SIG-M5 (cell line): ENCODE results near the gene NTM.

ENCODE experiments used
- DNase-seq: peaks from one replicate; lab custom pipeline; 2025; lab: John Stamatoyannopoulos, UW

The NTM gene

DNA sequence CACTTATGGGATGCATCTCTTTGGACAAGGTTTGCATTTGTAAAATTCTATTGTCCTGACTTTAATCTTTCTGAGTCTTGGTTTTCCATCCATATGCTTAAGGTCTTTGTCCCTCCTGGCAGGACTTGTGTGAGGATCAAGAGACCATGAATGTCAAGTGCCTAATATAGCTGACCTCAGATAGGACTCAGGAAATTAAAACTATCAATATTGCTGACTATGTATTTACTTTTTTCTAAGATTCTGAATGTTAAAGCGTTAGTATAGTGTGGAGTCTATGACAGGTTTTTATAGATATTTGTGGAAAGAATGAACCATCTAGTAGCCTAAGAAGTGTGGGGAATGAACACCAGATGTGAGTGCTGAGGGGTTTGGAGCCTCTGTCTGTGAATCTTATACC, 637.8 kb downstream of the NTM start:
- DNase-seq: no peak

DNA sequence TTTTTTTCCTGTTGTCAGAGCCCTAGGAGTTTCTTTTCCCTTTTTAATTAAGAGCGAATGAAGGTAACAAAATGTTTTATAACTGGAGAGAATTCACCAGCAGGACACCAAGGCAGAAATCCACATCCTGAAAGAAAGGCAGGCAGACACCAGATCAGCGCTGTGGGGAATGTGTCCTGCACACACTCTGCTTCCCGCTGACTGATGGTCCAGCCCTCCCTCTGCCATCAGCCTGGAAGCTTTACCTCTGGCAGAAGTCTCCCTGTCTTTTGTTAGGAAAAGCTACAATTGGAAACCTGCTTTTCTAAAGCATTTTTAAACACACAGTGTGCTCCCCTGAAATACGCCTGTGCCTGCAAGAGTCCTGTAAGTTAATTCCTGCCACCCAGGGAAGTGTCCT, 638.5 kb downstream of the NTM start:
- DNase-seq: no peak

DNA sequence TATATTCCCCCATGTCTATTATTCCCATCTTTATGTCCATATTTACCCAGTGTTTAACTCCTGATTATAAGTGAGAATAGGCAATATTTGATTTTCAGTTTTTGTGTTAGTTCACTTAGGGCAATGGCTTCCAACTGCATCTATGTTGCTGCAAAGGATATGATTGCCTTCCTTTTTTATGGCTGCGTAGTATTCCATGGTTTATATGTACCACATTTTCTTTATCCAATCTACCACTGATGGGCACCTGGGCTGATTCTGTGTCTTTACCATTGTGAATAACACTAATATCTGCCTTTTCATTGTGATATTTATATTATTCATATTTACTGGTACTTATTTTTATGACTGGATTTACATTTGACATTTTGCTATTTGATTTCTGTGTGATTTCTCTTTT, 649.6 kb downstream of the NTM start:
- DNase-seq: no peak

DNA sequence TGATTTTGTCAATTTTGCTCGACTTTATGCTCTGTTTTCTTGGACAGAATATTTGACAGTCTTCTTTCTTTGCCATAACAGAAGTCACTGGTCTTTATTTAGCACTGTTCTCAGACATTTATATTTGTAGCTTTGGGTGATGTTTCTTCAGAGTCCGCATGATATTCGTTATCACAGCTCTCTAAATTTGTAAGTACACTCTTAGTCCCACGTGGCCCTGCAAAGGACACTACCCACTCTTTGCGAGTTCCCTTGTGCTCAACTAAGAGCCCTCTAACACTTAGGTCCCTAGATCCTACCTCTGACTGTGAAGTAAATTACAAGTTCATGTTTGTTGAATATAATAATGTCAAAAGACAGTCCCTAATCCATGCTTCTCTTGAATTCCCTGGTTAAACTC, 651.9 kb downstream of the NTM start:
- no peak for DNase-seq

DNA sequence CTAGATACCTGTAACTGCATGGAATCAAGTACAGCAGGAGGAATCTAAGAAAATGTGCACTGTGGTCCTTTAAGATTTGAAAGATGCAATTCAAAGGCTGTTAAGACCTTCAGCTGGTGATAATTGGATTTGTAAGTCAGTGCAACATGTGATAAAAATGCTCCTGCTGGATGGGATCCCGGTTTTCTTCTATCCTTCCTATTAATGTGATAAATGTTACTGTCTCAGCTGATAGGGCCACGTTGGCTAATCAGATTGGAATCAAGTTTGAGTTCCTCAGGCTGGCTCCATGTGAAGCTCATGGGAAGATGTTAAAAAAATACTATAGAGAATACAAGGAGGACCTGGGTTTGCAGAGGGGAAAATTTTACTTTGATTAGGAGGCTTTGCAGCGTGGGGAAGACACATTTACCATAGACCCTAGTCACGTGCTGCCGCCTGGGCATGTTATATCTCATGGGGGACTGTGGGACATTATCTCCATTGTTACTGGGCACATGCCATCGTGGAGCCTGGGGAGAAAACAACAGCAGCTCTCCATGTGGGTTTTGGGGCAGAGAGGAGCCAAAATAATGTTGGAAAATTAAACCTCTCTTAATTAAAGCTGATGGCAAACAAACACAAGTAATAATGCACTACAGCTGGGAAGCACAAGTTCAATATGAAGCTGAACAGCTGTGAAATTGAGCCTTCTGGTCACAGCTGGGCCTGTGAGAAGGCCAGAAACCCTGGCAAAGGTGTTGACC, 652.5 kb downstream of the NTM start:
- no peak for DNase-seq

DNA sequence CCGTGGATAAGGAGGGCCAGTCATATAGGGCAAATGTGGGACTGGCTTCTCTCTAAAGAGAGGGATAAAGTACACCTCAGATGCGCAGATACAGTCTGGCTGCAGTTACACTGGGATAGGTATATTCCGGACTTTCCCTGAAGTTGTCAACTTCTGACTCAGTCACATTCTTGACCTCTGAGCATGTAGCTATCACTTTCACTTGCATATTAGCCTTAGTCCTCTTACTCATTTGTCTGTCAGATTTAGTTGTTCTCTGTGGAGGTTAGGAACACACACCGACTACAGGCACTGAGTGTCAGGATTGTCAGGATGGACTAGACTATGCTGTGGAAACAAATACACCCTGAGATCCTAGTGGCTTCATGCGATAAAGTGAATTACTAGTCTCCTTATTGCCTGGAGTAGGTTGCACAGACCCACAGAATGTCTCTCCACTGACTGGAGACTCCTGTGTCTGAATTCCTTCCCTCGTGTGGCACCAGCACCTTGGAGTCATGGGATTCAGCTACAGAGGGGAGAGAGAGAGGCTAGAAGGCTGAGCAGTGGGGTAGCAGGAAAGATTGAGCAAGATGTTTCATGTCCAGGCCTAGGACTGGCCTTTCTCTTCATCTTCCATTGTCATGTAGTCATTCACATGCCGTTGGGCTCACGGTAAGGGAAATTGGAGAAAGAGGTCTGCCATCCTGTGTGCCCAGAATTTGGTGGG, 654.3 kb downstream of the NTM start:
- DNase-seq: no peak

DNA sequence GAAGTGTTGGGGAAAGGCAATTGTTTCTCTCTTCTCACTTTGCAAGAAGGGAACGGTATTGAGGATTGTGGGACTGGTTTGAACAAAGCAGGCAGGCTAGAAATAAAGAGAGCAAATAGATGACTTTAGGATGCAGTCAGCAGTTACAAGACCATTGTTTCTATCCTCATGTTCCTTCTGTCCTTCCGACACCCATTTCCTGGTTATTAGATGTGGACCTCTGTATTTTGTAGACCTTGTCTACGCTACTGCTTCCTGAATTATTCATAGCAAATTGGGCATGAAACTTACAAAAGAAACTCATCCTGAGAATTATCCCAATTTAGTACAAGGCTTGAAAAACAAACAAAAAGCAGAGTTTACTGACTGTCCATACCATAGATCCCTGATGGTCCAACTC, 656.3 kb downstream of the NTM start:
- no peak for DNase-seq

DNA sequence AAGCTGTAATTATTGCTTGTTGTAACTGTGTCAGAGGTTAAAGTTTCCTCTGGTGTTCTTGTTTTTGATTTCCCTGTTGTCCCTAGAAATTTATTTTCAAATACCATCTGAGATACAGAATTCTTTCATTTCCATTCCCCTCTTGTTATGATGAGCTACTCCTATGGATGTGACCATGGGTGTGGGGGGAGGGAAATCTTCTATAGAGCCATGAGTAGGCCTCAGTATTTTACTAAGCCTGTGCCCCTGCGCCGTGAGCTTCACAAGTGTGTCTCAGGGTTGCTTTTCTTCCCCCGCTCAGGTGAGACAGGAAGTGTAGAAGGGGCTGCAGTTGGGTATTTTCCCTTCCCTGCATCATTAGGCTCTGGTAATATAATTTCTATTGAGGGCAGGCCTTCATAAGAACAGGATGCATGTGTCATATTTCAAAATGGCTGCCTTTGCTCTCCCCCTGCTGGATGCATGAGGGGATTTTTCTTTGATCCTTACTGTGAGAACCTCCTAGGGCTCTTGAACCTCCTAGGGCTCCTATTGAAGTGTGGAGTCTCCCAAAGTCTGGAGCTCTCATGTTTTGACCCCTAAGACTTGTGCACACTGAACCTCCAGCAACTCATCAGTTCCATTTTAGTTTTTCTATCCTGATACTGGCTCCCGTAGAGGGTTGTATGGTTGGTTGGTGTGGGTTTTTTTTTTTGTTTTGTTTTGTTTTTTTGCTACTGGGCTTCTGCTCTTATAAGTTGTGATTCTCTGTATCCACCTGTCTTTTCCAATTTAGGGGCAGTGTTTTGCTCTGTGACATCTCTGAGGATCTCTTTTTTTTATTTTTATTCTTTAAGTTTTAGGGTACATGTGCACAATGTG, 658.2 kb downstream of the NTM start:
- DNase-seq: no peak

DNA sequence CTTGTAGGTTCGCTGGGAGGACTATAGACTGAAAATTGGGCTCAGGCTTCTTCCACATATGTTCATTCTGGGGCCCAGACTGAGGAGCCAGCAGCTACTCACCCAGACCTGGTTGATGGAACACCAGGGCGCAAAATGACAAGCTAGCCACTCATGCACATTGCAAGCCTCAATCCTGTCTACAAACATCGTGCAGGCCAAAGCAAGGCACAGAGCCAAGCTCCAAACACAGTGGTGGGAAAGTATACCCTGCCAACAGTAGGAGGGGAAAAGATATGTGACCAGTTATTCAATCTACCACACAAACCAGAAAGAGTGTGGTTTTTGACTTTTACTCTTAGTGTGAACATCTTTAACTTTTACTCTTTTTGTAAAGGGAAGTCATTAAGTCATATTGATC, 660.5 kb downstream of the NTM start:
- no peak for DNase-seq

DNA sequence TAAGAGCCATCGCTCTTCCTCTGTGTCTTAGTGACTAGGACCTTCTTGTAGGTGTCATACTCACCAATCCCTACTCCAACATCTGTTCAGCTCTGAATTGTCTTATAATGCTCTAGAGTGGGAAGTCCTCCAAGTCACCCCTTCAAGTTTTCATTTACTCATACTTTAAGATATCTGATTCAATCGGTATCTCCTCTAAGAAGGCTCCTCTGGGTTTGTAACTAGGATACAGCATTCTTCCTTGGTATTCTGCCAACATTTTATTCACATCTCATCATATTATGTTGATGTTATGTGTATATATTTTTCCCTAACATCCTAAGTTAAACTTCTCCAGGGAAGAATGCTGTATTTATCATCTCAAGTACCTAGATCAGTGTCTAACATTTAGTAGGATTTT, 662.1 kb downstream of the NTM start:
- no peak for DNase-seq

DNA sequence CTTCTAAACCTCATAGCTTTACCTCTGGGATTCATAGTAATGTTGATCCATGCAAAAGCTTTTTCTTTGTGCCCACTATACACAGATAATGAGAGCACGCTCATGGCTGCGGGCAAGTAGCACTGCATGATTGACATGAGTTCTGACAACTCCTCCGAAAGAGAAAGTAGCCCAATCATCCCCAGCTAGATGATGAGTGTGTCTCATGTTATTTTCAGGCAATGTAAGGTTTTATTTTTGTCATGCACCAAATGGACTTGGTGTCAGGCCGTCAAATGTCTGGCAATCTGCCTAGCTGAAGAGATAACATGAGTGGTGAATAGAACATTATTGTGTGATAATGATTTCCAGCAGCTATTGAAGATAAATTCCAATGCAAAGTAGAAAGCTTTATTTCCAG, 662.6 kb downstream of the NTM start:
- no peak for DNase-seq

DNA sequence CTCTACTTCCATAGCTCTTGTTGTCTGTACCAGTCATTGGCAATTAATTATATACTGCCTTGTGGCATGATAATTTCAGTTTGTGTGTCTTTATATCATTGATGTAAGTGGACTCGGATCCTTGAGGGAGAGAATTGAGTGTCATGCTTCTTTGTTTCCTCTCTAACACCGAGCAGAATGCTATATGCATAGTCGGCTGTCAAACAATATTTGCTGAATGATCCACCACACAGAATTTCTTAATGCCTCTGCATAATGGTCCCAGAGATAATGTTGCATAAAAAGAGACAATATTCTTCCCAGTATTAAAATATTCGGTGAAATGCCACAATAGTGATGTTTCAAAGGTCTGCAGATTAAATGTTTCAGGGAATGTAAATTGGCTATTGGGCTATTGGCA, 664.8 kb downstream of the NTM start:
- no peak for DNase-seq

DNA sequence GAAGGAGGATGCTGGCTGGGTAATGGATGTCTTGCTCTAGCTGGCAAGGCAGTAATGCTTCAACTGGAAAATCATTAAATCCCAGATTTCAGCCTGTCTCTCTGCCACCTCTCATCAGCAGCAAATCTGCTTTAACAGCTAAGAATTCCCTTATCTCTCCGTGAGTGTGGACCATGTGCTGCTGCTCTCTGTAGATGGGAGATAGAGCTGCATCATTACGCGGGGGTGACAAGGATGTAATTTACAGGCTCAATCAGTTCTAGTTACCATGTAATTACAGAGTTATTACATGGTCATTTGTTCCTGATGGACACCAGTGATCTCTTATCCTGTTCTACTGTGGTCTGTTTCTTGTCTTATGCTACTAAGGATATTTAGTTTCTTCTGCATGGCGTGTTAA, 665.4 kb downstream of the NTM start:
- DNase-seq: no peak

DNA sequence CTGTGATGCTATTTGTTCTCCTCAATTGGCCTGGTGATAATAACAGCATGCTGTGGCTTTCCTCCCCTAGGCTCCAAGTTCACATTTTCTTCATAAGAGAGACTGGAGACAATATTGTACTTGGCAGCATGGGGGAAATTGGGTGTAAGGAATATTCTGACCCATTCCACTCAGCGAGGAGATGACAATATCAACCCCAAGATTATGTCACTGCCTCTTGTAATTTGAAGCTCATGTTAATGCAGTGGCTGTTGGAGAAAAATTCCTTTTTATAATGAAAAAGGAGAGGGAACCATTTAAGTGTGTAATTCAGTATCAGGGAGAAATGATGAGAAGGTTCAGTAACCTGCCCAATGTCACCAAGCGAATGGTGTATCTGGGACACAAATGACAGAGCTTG, 665.8 kb downstream of the NTM start:
- no peak for DNase-seq

DNA sequence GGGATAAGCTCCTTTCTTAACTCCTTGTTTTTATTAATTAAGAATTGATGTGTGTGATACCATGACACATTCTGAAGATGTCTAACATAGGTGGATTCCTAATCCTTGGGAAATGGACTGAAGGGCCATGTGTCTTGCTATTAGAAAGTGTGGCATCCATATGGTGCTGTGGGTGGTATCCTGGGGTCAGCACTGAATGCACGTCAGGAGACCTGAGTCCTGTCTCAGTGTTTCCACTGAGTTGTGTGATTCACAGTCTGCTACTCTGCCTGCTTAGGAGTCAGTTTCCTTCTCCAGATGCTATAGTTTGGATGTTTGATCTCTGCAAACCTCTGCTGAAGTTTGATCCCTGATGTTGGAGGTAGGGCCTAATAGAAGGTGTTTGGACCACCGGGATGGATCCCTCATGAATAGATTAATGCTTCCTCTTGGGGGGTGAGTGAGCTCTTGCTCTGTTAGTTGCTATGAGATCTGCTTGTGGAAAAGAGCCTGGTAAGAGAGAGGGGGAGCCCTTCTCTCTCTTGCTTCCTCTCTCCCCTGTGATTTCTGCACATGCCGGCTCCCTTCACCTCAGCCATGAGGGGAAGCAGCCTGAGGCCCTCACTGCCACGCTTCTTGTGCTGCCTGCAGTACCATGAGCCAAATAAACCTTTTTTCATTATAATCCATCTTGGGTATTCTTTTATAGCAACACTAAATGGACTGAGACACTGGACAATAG, 666.5 kb downstream of the NTM start:
- no peak for DNase-seq

DNA sequence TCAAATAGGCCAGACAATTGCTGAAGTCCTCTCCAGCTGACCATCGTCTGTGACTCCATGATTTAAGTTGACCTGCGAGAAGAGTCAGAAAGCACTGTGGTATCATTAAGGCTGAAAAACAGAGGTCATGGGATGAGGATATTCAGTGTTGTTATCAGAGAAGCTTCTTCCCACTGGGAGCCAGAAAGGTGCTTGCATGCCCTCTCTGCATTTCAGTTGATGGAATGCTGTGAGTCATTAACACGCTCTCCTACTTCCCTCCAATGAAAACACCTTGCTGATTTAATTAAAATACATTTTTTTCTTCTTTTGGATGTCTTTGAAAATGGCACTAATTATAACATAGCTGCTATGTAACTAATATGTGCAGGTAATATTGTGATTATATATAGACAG, 667.0 kb downstream of the NTM start:
- DNase-seq: no peak

DNA sequence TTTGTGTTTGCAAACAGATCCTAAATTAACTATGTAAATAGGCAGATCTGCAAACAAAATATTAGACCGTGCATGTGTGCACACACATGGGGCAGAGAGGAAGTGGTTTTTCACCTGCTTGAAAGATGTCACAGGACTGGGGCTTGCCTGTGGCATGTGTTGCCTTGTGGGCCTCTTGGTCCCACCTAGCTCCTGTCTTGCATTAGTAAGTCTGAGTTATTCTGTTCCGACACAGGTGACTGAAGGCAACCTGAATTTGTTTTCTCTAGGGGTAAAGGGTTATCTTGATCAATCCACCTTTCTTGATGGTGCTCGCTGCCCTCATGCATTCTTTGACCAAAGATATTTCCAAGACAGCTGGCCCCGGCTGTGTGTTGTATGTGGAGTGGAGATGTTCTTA, 667.5 kb downstream of the NTM start:
- DNase-seq: no peak

DNA sequence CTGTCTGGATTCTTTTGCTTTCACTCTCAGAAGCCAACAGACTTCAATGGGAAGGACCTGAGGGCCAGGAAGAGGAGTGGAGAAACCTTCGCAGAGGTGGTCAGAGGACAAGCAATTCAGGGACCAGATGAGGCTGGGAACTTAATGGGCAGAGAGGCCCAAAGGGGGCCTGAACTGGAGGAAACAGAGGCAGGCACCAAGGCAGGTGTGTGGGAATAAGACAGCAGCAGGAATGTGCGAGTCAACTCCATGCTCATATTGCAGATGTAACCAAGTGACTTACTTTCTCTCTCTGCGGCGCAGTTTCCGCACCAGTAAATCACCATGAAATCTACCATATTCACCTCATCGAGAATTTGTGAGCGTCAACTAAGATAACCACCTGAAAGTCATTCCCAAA, 669.1 kb downstream of the NTM start:
- DNase-seq: no peak

DNA sequence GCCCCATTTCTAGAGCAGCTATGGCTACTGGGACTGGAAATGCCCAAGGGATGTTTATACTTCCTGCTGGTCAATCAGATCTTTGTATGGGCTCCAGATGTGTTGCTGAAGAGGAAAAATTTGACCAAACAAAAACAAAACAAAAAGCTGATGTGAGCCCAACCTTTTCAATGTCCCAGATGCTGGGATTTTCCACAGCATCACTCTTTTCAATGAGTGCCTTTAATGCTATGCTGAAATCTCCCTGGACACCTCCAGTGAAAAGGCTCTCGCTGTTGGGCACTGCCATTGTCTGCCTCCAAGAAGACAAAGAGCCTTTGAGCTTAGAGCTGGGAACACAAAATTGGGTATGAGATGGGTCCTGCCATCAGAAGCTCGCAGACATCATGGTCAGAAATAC, 671.9 kb downstream of the NTM start:
- DNase-seq: no peak

DNA sequence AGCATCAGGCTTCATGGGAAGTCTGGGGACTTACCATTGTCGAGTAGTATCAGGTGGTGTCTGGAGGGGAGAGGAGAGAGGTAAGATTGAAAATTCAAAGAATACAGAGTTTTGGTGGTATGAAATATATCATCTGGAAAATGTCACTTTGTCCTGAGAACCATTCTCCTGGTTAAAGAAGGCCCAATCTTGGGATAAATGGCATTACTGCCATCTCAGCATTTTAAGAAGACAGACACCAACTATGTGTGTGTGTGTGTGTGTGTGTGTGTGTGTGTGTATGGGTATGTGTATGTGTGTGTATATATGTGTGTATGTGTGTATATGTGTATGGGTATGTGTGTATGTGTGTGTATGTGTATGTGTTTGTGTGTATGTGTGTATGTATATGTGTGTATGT, 673.3 kb downstream of the NTM start:
- no peak for DNase-seq

DNA sequence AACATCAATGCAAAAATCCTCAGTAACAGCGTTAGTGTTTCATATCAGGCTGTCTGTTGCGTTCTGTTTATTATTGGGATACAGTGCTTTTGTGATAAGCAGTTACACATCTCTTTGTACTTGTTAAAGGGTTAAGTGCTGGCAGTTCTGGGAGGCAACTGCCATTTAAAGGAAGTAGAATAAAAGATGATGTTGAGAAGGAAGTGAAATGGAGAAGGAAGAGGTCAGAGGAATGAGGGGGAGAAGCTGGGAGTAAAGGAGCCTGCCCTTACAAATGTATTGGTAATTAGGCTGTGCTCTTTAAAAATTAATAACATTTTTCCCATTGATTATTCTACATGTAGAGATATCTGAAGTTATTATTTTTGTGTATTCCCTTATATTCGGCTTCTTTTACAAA, 674.7 kb downstream of the NTM start:
- no peak for DNase-seq

DNA sequence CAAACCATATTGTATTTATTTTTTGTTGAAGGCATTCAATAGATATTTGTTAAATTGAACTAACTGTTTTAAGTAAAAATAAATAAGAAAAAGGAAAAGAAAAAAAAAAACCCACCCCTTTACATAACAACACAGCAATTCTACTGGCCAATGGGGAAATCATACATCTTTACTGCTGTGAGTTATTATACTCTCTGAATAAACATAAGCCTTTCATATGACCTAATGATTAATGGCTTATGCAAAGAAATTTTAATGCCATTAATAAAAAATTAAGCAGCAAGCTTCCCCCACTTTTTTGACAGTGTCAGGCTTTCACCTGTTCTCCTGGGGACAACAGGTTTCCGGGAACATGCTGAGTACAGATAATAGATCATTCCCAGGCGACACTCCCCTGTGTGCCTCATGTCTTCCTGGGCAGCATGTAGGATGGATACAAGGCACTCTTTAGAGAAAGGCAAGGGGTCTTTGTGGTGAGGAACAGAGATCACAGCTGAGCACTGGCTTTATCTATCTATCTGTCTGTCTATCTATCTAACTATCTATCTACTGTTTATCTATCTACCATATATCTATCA, 676.0 kb downstream of the NTM start:
- DNase-seq: no peak
